ENCODE results near the gene DNAH6.
A peak's percentile ranks its signal among the peaks of the same experiment; 100 is the strongest.

Gene DNAH6

DNA sequence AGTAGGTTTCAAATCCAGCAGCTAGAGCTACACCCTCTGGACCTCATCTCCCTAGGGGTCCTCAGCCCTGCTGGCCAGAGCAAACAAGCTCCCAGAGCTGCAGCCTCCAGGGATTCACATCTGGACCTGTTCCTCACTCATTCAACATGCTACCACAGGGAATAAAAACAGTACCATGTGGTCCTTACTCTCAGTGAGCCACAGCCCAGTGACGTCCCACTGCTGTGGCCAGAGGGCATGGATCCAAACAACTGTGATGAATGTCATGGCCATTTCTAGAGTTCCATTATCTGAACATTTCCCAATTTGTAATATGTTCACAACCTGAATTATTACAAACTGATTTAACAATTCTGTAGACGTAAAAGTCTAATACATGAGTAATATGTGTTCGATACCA is 186.6 kb downstream of the DNAH6 start:
- Mint-ChIP-seq H3K4me1 (ENCODE audit: low read depth) (no peaks in the 10 kb centered on the region), H3K27ac (no peak overlapping the region), H3K4me3 (no peak overlapping the region), H3K9me3 (peaks cover 20% of the 10 kb centered on the region), H3K36me3 (ENCODE audit: low read depth) (no peaks in the 10 kb centered on the region), H3K27me3 (ENCODE audit: low read depth) (peaks cover 4% of the 10 kb centered on the region)
- no peak for DNase-seq (ENCODE audit: low spot score)

DNA sequence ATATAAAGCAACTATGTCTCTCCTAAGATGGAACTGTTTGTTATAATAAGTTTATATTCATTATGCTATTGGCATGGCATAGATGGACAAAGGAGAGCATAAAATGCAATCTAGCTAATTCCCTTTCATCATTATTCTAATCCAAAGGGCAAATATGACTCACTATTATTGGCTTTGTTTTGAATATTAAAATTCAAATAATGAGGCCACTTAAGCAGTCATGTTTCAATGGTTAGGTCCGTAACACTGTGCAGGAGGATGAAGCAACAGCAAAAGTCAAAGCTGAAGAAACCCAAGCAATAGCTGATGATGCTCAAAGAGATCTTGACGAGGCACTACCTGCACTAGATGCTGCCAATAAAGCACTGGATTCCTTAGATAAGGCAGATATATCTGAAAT is 187.5 kb downstream of the DNAH6 start:
- Mint-ChIP-seq H3K4me3 (no peak overlapping the region), H3K9me3 (peaks cover 20% of the 10 kb centered on the region), H3K36me3 (ENCODE audit: low read depth) (no peaks in the 10 kb centered on the region), H3K27me3 (ENCODE audit: low read depth) (peaks cover 2% of the 10 kb centered on the region), H3K27ac (no peak overlapping the region), H3K4me1 (ENCODE audit: low read depth) (peaks cover 2% of the 10 kb centered on the region)
- DNase-seq (ENCODE audit: low spot score), result no peak

DNA sequence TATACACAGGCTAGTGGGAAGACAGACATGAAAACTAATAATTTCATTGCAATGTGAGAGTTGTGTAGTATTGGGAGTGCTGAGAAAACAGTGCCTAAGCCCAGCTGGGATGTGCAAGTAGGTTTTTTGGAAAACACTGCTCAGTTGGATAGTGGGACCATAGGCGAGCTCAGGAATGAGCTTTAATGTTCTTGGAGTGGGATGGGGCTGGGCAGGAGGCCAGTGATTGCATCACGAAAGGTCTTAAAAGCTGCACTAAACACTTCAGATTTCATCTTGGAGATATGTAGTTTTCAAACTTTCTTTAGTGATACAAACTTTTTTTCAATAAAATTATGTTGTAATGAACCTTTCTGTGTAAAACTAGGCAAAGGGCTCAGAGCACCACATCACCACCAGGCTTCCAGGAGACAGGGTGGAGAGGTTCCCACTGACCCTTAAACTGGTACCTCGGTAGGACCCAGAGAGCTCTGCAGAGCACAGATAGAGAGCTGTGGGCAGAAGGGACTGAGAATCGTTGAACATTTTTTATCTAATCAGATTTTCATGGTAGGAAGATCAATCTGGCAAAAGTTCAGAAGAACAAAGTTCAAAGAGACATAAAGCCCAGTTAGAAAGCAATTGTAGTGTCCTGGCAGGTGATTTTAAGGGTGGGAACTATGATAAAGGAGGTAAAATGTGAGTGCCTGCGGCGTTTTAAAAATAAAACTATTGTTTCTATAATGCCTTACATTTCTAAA is 188.4 kb downstream of the DNAH6 start:
- no peaks in the 10 kb centered on the region for H3K27me3 Mint-ChIP-seq (ENCODE audit: low read depth)
- H3K9me3 Mint-ChIP-seq, result peaks cover 20% of the 10 kb centered on the region
- no peak overlapping the region for H3K4me3 Mint-ChIP-seq
- peaks cover 3% of the 10 kb centered on the region for H3K4me1 Mint-ChIP-seq (ENCODE audit: low read depth)
- H3K27ac Mint-ChIP-seq, result no peak overlapping the region
- H3K36me3 Mint-ChIP-seq (ENCODE audit: low read depth), result no peaks in the 10 kb centered on the region
- no peak for DNase-seq (ENCODE audit: low spot score)

DNA sequence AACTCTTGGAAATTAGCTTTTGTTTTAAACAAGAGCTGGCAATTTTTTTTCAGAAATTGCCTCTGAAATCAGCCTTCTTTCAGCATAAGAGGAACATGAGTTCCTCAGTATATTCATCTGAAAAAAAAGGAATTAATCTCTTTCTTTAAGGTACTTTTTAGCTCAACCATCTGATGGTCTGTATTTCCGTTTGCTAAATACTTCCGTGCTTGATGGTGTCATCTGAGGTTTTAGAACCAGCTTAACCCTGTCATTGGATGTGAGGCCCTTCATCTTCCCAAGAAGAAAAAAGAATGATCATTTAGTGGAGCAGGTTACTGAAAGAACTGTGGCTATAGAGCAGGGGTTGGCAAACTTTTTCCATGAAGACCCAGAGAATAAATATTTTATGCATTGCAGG is 189.6 kb downstream of the DNAH6 start:
- no peaks in the 10 kb centered on the region for H3K27me3 Mint-ChIP-seq (ENCODE audit: low read depth)

DNA sequence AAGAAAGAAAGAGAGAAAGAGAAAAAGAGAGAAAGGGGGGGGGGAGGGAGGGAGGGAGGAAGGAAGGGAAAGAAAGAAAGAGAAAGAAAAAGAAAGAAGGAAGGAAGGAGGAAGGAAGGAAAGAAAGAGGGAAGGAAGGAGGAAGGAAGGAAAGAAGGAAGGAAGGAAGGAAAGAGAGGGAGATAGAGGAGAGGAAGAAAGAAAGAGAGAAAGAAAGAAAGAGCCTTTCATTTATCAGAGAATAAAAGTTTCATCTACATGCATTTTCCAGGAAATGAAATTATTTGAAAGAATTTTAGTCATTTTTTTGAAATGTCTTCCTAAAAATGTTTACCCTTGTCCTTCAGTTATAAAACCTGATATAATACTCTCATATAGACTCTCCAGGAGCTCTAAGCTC is 192.1 kb downstream of the DNAH6 start:
- Mint-ChIP-seq H3K4me3 (no peak overlapping the region), H3K36me3 (ENCODE audit: low read depth) (no peaks in the 10 kb centered on the region), H3K9me3 (peaks cover 3% of the 10 kb centered on the region), H3K27ac (no peak overlapping the region), H3K4me1 (ENCODE audit: low read depth) (peaks cover 3% of the 10 kb centered on the region), H3K27me3 (ENCODE audit: low read depth) (no peaks in the 10 kb centered on the region)
- no peak for DNase-seq (ENCODE audit: low spot score)

More for the DNA sequence above, 189.6 kb downstream of the DNAH6 start:
- peaks cover 3% of the 10 kb centered on the region for H3K4me1 Mint-ChIP-seq (ENCODE audit: low read depth)
- H3K36me3 Mint-ChIP-seq (ENCODE audit: low read depth), result no peaks in the 10 kb centered on the region
- H3K4me3 Mint-ChIP-seq, result no peak overlapping the region
- peaks cover 8% of the 10 kb centered on the region for H3K9me3 Mint-ChIP-seq
- H3K27ac Mint-ChIP-seq, result no peak overlapping the region
- DNase-seq (ENCODE audit: low spot score), result no peak

DNA sequence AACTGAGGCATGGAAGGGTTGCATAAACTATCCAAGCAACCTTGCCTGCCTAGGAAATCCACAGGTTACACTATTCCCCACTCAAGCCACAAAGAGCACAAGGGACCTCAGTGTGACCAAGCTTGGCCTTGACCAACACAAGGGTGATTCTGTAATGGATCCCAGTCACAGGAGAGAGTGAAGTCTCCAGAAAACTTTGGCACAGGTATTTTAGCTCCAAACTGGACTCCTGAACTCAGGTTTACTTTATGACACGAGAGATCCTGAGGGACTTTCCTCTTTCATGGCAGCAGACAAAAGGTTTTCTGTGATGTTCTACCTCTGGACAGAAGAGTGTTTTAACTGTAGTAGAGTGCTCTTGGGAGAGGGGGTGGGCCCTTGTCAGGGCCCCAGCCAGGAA is 195.4 kb downstream of the DNAH6 start:
- H3K4me1 Mint-ChIP-seq (ENCODE audit: low read depth), result peaks cover 3% of the 10 kb centered on the region
- H3K4me3 Mint-ChIP-seq, result no peak overlapping the region
- no peaks in the 10 kb centered on the region for H3K36me3 Mint-ChIP-seq (ENCODE audit: low read depth)
- H3K9me3 Mint-ChIP-seq, result no peaks in the 10 kb centered on the region
- H3K27me3 Mint-ChIP-seq (ENCODE audit: low read depth), result no peaks in the 10 kb centered on the region
- no peak overlapping the region for H3K27ac Mint-ChIP-seq
- no peak for DNase-seq (ENCODE audit: low spot score)

DNA sequence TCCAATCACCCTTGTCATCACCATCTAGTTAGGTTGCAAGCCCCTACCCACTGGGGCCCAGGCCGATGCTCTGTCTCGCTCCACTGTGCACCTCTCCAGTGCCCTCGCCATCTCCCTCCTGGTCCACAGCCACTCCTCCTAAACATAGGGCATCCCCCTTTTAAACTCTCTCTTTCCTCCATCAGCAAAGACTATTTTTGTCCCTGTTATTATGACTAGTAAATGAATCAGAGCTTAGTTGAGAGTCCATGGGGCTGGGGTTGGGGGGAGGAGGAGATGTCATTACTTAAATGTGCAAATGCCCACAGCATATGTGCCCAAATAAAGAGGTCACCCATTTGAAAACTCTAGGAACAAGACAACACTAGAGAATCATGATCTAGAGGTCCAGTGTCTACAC is 197.1 kb downstream of the DNAH6 start:
- no peaks in the 10 kb centered on the region for H3K9me3 Mint-ChIP-seq
- DNase-seq (ENCODE audit: low spot score), result no peak
- H3K27me3 Mint-ChIP-seq (ENCODE audit: low read depth), result peaks cover 2% of the 10 kb centered on the region
- H3K27ac Mint-ChIP-seq, result no peak overlapping the region
- no peaks in the 10 kb centered on the region for H3K36me3 Mint-ChIP-seq (ENCODE audit: low read depth)
- H3K4me3 Mint-ChIP-seq, result no peak overlapping the region
- peaks cover 6% of the 10 kb centered on the region for H3K4me1 Mint-ChIP-seq (ENCODE audit: low read depth)

DNA sequence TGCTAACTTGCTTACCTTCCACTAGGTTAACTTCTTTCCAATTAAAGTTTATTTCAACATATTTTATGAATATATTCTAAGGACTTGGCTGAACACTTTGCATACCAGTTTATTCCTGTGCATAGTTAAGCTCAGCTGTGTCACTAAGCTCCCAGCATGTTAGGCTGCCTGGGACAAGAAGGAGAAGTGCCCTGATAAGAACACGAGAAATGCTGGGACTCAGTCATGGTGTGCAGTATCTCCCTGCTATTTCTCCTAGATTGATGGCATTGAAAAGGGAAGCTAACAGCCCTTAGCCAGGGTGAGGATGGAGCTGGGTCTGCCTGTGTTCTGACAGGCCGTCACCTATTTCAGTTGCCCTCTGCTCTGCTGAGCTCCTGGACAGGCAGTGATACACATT is 200.3 kb downstream of the DNAH6 start:
- no peak for DNase-seq (ENCODE audit: low spot score)
- Mint-ChIP-seq H3K9me3 (no peaks in the 10 kb centered on the region), H3K27me3 (ENCODE audit: low read depth) (peaks cover 3% of the 10 kb centered on the region), H3K27ac (no peak overlapping the region), H3K36me3 (ENCODE audit: low read depth) (no peaks in the 10 kb centered on the region), H3K4me3 (no peak overlapping the region), H3K4me1 (ENCODE audit: low read depth) (peaks cover 14% of the 10 kb centered on the region)

DNA sequence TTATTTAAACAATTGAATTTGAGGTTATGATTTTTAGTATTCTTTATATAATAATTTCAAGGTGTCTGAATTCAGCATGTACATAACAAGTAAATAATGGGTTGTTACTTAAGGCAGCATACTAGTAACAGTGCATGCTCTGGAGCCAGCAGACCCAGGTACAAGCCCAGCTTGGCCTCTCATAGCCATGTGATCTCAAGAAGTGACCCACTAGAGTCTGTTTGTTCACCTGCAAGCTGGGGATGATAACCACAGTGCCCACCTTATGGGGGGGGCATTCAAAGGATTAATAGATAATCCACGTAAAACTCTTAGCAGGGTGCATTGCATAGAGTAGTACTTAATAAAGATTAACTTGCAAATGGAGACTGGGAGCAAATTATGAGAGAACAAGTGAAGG is 201.0 kb downstream of the DNAH6 start:
- peaks cover 3% of the 10 kb centered on the region for H3K27me3 Mint-ChIP-seq (ENCODE audit: low read depth)
- H3K27ac Mint-ChIP-seq, result no peak overlapping the region
- peaks cover 14% of the 10 kb centered on the region for H3K4me1 Mint-ChIP-seq (ENCODE audit: low read depth)
- no peaks in the 10 kb centered on the region for H3K36me3 Mint-ChIP-seq (ENCODE audit: low read depth)
- H3K9me3 Mint-ChIP-seq, result no peaks in the 10 kb centered on the region
- no peak overlapping the region for H3K4me3 Mint-ChIP-seq
- no peak for DNase-seq (ENCODE audit: low spot score)

DNA sequence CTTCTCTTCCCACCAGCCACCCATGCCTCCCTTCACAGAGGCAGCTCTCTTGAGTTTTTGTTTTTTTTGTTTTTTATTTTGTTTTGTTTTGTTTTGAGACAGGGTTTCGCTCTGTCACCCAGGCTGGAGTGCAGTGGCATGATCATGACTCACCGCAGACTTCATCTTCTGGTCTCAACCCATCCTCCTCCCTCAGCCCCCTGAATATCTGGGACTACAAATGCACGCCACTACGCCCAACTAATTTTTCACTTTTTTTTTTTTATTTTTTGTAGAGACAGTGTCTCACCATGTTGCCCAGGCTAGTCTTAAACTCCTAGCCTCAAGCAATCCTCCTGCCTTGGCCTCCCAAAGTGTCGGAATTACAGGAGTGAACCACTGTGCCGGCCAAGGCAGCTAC is 203.1 kb downstream of the DNAH6 start:
- Mint-ChIP-seq H3K36me3 (ENCODE audit: low read depth) (no peaks in the 10 kb centered on the region), H3K27ac (peak overlapping the region; percentile 73)
- no peak for DNase-seq (ENCODE audit: low spot score)

DNA sequence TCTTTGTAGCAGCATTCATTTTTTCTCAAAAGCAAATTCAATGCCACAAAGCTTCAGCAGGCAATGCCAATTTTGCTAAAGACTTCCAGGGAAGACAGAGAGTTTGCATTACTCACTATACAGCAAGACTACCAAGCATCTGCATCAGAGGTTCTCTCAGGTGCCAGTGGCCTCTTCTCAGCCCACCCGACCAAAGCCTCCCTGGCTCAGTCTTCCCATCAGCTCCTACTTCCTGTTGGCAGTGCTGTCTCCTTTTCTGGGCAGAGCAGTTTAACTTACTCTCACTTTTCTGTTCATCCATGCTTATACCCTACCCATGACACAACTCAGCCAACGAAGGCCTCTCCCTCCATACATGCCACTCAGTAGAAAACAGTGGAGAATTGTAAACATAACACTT is 207.5 kb downstream of the DNAH6 start:
- Mint-ChIP-seq H3K9me3 (peaks cover 4% of the 10 kb centered on the region), H3K4me1 (ENCODE audit: low read depth) (peaks cover 14% of the 10 kb centered on the region), H3K36me3 (ENCODE audit: low read depth) (no peaks in the 10 kb centered on the region), H3K27me3 (ENCODE audit: low read depth) (peaks cover 1% of the 10 kb centered on the region), H3K4me3 (no peak overlapping the region), H3K27ac (no peak overlapping the region)
- DNase-seq (ENCODE audit: low spot score), result no peak

More for the DNA sequence above, 203.1 kb downstream of the DNAH6 start:
- H3K4me3 Mint-ChIP-seq, result peak overlapping the region; percentile 75
- peaks cover 16% of the 10 kb centered on the region for H3K4me1 Mint-ChIP-seq (ENCODE audit: low read depth)
- H3K9me3 Mint-ChIP-seq, result no peaks in the 10 kb centered on the region
- H3K27me3 Mint-ChIP-seq (ENCODE audit: low read depth), result peaks cover 3% of the 10 kb centered on the region

DNA sequence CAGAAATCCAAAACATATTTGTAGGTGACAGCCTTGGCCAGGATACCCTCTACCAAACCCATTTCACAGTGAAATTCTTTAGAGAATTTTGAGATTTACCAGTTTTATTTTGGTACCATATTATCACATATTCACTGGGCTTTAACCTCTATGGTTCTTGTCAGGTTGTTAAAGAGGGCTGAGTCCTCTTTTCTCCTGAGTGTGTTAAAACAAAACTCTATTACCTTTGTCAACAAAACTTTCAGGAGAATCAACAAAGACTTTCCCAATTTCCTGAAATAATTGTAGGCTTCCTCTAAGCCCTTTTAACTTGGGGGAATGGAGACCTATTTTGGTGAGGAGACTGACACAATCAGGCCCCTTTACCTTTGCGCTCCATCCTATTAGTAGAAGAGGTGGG is 209.4 kb downstream of the DNAH6 start:
- Mint-ChIP-seq H3K27me3 (ENCODE audit: low read depth) (no peaks in the 10 kb centered on the region), H3K4me3 (no peak overlapping the region), H3K9me3 (peaks cover 5% of the 10 kb centered on the region), H3K4me1 (ENCODE audit: low read depth) (peaks cover 2% of the 10 kb centered on the region), H3K36me3 (ENCODE audit: low read depth) (no peaks in the 10 kb centered on the region), H3K27ac (no peak overlapping the region)
- DNase-seq (ENCODE audit: low spot score), result no peak

DNA sequence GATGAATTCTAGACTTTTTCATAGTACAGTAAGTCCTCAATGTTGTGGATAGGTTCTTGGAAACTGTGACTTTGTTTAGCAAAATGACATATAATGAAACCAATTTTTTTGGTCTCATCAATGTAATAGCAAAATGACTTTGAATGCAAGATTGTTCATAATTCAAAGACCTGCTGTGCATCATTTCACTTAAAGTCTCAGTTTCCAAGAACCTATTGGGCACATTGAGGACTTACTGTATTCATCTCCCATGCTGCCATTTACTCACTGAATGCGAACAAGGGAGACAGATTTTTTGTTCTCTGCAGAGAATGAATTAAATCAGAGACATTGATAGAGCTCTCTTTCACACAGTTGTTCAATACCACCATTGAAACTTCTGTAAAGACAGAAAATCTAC is 211.0 kb downstream of the DNAH6 start:
- H3K4me1 Mint-ChIP-seq (ENCODE audit: low read depth), result peaks cover 2% of the 10 kb centered on the region

DNA sequence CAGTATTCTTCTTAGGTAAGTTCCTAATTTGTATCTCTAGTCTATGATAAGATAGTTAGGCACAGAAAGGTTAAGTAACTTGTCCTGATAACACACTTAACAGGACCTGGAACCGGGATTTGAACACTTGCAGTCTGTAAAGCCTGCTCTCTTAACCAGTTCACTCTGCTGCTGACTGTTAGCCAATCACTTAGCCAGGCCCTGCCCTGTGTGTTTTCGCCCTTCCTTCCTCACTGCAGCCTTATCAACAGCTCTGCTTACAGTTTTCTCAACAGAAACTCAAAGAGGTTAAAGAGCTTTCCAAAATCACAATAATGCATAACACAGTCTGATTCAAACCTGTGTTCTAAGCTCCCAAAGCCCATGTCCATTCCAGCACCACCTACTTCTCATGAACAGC is 212.9 kb downstream of the DNAH6 start:
- H3K4me1 Mint-ChIP-seq (ENCODE audit: low read depth), result peaks cover 4% of the 10 kb centered on the region
- H3K36me3 Mint-ChIP-seq (ENCODE audit: low read depth), result no peaks in the 10 kb centered on the region
- DNase-seq (ENCODE audit: low spot score), result no peak
- H3K4me3 Mint-ChIP-seq, result no peak overlapping the region
- H3K27ac Mint-ChIP-seq, result no peak overlapping the region
- peaks cover 5% of the 10 kb centered on the region for H3K9me3 Mint-ChIP-seq
- no peaks in the 10 kb centered on the region for H3K27me3 Mint-ChIP-seq (ENCODE audit: low read depth)

More for the DNA sequence above, 211.0 kb downstream of the DNAH6 start:
- no peaks in the 10 kb centered on the region for H3K36me3 Mint-ChIP-seq (ENCODE audit: low read depth)
- no peak for DNase-seq (ENCODE audit: low spot score)
- no peak overlapping the region for H3K4me3 Mint-ChIP-seq
- H3K27ac Mint-ChIP-seq, result no peak overlapping the region
- peaks cover 5% of the 10 kb centered on the region for H3K9me3 Mint-ChIP-seq
- no peaks in the 10 kb centered on the region for H3K27me3 Mint-ChIP-seq (ENCODE audit: low read depth)

DNA sequence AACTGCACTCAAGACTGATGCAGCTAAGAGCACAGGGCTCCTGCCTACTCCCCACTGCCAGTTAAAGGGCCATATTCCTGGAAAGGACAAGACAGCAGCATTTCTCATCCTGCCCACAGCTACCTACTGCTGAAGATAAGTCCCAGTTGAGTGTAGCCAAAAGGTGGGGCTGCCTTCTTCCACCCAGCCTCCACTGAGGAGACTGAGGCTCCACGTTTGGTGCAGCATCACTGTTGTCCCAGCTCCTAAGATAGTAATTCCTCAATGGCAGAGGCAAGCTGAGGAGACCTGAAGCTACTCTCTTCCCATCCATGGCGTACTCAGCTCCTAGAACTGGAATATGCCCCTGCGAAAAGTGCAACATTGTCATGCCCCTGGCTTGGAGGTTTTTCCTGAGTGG is 214.9 kb downstream of the DNAH6 start:
- Mint-ChIP-seq H3K36me3 (ENCODE audit: low read depth) (no peaks in the 10 kb centered on the region), H3K9me3 (peaks cover 5% of the 10 kb centered on the region), H3K4me1 (ENCODE audit: low read depth) (peaks cover 8% of the 10 kb centered on the region), H3K4me3 (no peak overlapping the region), H3K27ac (no peak overlapping the region), H3K27me3 (ENCODE audit: low read depth) (peaks cover 3% of the 10 kb centered on the region)
- no peak for DNase-seq (ENCODE audit: low spot score)

Measured in T-helper 2 cell treated with Interferon-gamma antibody and Interleukin-4, amounts not matched to agents 5 μg/mL and 100 μg/mL, for 36 hours (primary cell).